ENCODE data around the gene NCL.

GRCh38 chr2:231512222-231512621, 47.9 kb upstream of the NCL start:
- TF ChIP-seq CTCF (conservative IDR thresholded peaks at IDR 0.05) (no peak), EZH2 (IDR thresholded peaks at IDR 0.05; ENCODE audit: low read depth) (no peak)

Data from PC-9 (cell line).